Aorta (tissue), 5 donors: Measurements from ENCODE around the gene SETD5. TPM values are rescaled to one million over a fixed set of nuclear protein-coding genes. Genes with fewer than 3 reads are reported as not detected.

ENCODE experiments used
- ATAC-seq: fragments of 200-7000 bp; cut with Tn5 transposase; one replicate; pipeline ENCODE4 v1.9.1; 2022; ENCODE audit warnings: moderate library complexity; ENCODE audit not compliant: low FRiP score
- DNase-seq, 2 donors: peaks; one replicate each; pipeline ENCODE4 v3.0.0-alpha.2; 2020
- H3K27ac ChIP-seq, 2 donors: one replicate each; pipeline ENCODE4 v1.5.1; 2013; ENCODE audit warnings: low read length in 2 of 2, mild to moderate bottlenecking in 2 of 2, moderate library complexity in 2 of 2, control low read depth in 1 of 2, inconsistent platforms in 1 of 2, low read depth in 1 of 2
- H3K27me3 ChIP-seq, 2 donors: one replicate each; pipeline ENCODE4 v1.6.1; 2013; ENCODE audit warnings: control low read depth in 1 of 2, low read length in 1 of 2, mild to moderate bottlenecking in 1 of 2, moderate library complexity in 1 of 2; ENCODE audit not compliant: insufficient read depth in 2 of 2, control insufficient read depth in 1 of 2
- H3K36me3 ChIP-seq, 2 donors: one replicate each; pipeline ENCODE4 v1.6.1; 2013; ENCODE audit warnings: control low read depth in 1 of 2, low read length in 1 of 2, mild to moderate bottlenecking in 1 of 2; ENCODE audit not compliant: insufficient read depth in 2 of 2, control insufficient read depth in 1 of 2
- H3K4me1 ChIP-seq, 2 donors: one replicate each; pipeline ENCODE4 v1.6.1; 2013; ENCODE audit warnings: low read length in 2 of 2, control low read depth in 1 of 2, mild to moderate bottlenecking in 1 of 2, moderate library complexity in 1 of 2; ENCODE audit not compliant: insufficient read depth in 2 of 2, control insufficient read depth in 1 of 2
- H3K4me3 ChIP-seq, 2 donors: one replicate each; pipeline ENCODE4 v1.5.1; 2013; ENCODE audit warnings: low read length in 2 of 2, control low read depth in 1 of 2, mild to moderate bottlenecking in 1 of 2
- H3K9me3 ChIP-seq: one replicate; pipeline ENCODE4 v1.6.1; 2013; ENCODE audit warnings: mild to moderate bottlenecking, low read length; ENCODE audit not compliant: control insufficient read depth
- WGBS, 2 donors: extraction: QIAGEN DNeasy Blood & Tissue Kit; methylation state at CpG; one replicate each; pipeline ENCODE4 v1.1.7; 2013; 5-methylcytosine and 5-hydroxymethylcytosine counted together
- intact Hi-C, 2 donors: fragments of 100-400 bp; cut with DNase I; formaldehyde crosslinking; loops; one replicate each; pipeline versions ENCODE4 v1.14.2 to v1.15.0; 2022
- polyA plus RNA-seq, 2 donors: library from polyadenylated mRNA; stranded (reverse); fragments of 200-250 nt; gene quantifications; one replicate each; pipeline ENCODE4 v1.2.3, GENCODE V29; 2013
- total RNA-seq, 2 donors: library from RNA; stranded (reverse); fragmentation: NEBNext Ultra II Directional; extraction: Animal tissue kit (Norgen Biotek cat#: 25700); gene quantifications; one replicate each; pipeline ENCODE4 v1.2.1, GENCODE V29; 2021
- donor health status: healthy with polysubstance abuse.
- donor health status: Bipolar disorder and iron deficiency.
- donor health status: DM: no; HTN: no; CAD: no.
- donor health status: DM: no; HTN: no; CAD: no.
- donor health status: DM: yes; HTN: yes; CAD: no.

SETD5 gene
- total and polyA plus RNA-seq, 4 donors, result 13.9 to 200 (median 92.7) TPM

- H3K27me3 ChIP-seq, result no peaks in the 10 kb centered on the region
- intact Hi-C loops, result no loop called here
- H3K27ac ChIP-seq, result peak overlapping the region in 1 of 2 donors; percentile 36
- peaks cover 3 to 10% of the 10 kb centered on the region in 2 donors for H3K4me1 ChIP-seq
- no peaks in the 10 kb centered on the region for H3K36me3 ChIP-seq
- no peak overlapping the region for H3K4me3 ChIP-seq
- H3K9me3 ChIP-seq, result no peaks in the 10 kb centered on the region
- DNase-seq, result no peak
- 56 to 63% methylated on average over 1 of the region's 1 CpG for WGBS, 2 donors
- no peak for ATAC-seq
Measured at GRCh38 chr3:9412293-9412692, 14.9 kb downstream of the SETD5 start.

- ATAC-seq (no peak), DNase-seq (no peak)
- no peak overlapping the region for H3K27ac ChIP-seq
- no peaks in the 10 kb centered on the region for H3K36me3 ChIP-seq
- H3K27me3 ChIP-seq, result no peaks in the 10 kb centered on the region
- H3K9me3 ChIP-seq, result no peaks in the 10 kb centered on the region
- no peak overlapping the region for H3K4me3 ChIP-seq
- intact Hi-C loops, result no loop called here
- peaks cover 2 to 10% of the 10 kb centered on the region in 2 donors for H3K4me1 ChIP-seq
Measured at GRCh38 chr3:9414826-9415225, 17.4 kb downstream of the SETD5 start.

- Histone ChIP-seq H3K4me1 (peaks cover 2 to 10% of the 10 kb centered on the region in 2 donors), H3K27ac (no peak overlapping the region), H3K27me3 (no peaks in the 10 kb centered on the region), H3K9me3 (no peaks in the 10 kb centered on the region), H3K36me3 (no peaks in the 10 kb centered on the region), H3K4me3 (no peak overlapping the region)
- WGBS, 2 donors, result 87 to 89% methylated on average over 6 of the region's 6 CpGs
- ATAC-seq (no peak), DNase-seq (no peak)
- intact Hi-C loops, result no loop called here
Measured at GRCh38 chr3:9415485-9416138, 18.2 kb downstream of the SETD5 start.

GRCh38 chr3:9416139-9416780 lies 18.8 kb downstream of the SETD5 start:
- no peak for ATAC-seq

GRCh38 chr3:9420850-9421549 lies 23.6 kb downstream of the SETD5 start:
- WGBS, 2 donors, result 86 to 89% methylated on average over 2 of the region's 2 CpGs
- H3K27ac ChIP-seq, result no peak overlapping the region
- intact Hi-C loops, result loop anchor here (5.0 to 10.0 kb wide), 3 partner anchors 34 to 69 kb away; partner anchors contain the start of gene THUMPD3 (in 1 of the 2)
- H3K27me3 ChIP-seq, result no peaks in the 10 kb centered on the region
- no peaks in the 10 kb centered on the region for H3K9me3 ChIP-seq
- no peak for DNase-seq
- no peak for ATAC-seq
- peaks cover 1 to 6% of the 10 kb centered on the region in 2 donors for H3K4me1 ChIP-seq
- no peak overlapping the region for H3K4me3 ChIP-seq
- no peaks in the 10 kb centered on the region for H3K36me3 ChIP-seq

More at GRCh38 chr3:9416139-9416780, 18.8 kb downstream of the SETD5 start:
- intact Hi-C loops, result no loop called here
- no peak for DNase-seq
- H3K4me1 ChIP-seq, result peaks cover 2 to 10% of the 10 kb centered on the region in 2 donors
- H3K4me3 ChIP-seq, result no peak overlapping the region
- WGBS, 2 donors, result 45 to 50% methylated on average over 3 of the region's 3 CpGs
- H3K27me3 ChIP-seq, result no peaks in the 10 kb centered on the region
- no peaks in the 10 kb centered on the region for H3K9me3 ChIP-seq
- H3K27ac ChIP-seq, result no peak overlapping the region
- no peaks in the 10 kb centered on the region for H3K36me3 ChIP-seq

- no peaks in the 10 kb centered on the region for H3K9me3 ChIP-seq
- ATAC-seq (peak; percentile 93), DNase-seq (peak in 1 of 2 donors; percentile 74)
- H3K27me3 ChIP-seq, result no peaks in the 10 kb centered on the region
- H3K4me3 ChIP-seq, result no peak overlapping the region
- 2 to 5% methylated on average over 5 of the region's 5 CpGs for WGBS, 2 donors
- intact Hi-C loops, result loop anchor here (2.0 to 10.0 kb wide), 4 partner anchors 24 to 71 kb away; partner anchors contain the start of gene THUMPD3 (in 1 of the 2)
- peaks cover 1 to 3% of the 10 kb centered on the region in 2 donors for H3K4me1 ChIP-seq
- H3K27ac ChIP-seq, result peak overlapping the region; percentile 19 to 86
- H3K36me3 ChIP-seq, result peaks cover 0 to 2% of the 10 kb centered on the region in 2 donors
Measured at GRCh38 chr3:9422712-9423424, 25.5 kb downstream of the SETD5 start.

- intact Hi-C loops, result loop anchor here in 1 of 2 donors (10.0 kb wide), 1 partner anchor 64 kb away; the partner anchor contains the start of gene THUMPD3
- Histone ChIP-seq H3K27ac (no peak overlapping the region), H3K36me3 (peaks cover 3 to 7% of the 10 kb centered on the region in 2 donors)
Measured at GRCh38 chr3:9428411-9428810, 31.0 kb downstream of the SETD5 start.

GRCh38 chr3:9430733-9431132 lies 33.3 kb downstream of the SETD5 start:
- WGBS, 2 donors, result 83 to 88% methylated on average over 3 of the region's 3 CpGs
- no peak overlapping the region for H3K27ac ChIP-seq
- DNase-seq, result no peak
- H3K9me3 ChIP-seq, result no peaks in the 10 kb centered on the region
- no peak for ATAC-seq
- H3K4me3 ChIP-seq, result no peak overlapping the region
- peaks cover 14 to 17% of the 10 kb centered on the region in 2 donors for H3K36me3 ChIP-seq
- no peaks in the 10 kb centered on the region for H3K4me1 ChIP-seq
- H3K27me3 ChIP-seq, result no peaks in the 10 kb centered on the region
- intact Hi-C loops, result loop anchor here in 1 of 2 donors (5.0 kb wide), 2 partner anchors 42 to 43 kb away; no protein-coding TSS in a partner anchor

More at GRCh38 chr3:9428411-9428810, 31.0 kb downstream of the SETD5 start:
- H3K4me3 ChIP-seq, result no peak overlapping the region
- ATAC-seq (no peak), DNase-seq (no peak)
- H3K27me3 ChIP-seq, result no peaks in the 10 kb centered on the region
- no peaks in the 10 kb centered on the region for H3K4me1 ChIP-seq
- no peaks in the 10 kb centered on the region for H3K9me3 ChIP-seq
